Measurements from ENCODE around the gene UBE2B.

Gene UBE2B

GRCh38 chr5:134403951-134404350, 32.6 kb downstream of the UBE2B start:
- H3K27ac ChIP-seq, result no peak overlapping the region

DNA sequence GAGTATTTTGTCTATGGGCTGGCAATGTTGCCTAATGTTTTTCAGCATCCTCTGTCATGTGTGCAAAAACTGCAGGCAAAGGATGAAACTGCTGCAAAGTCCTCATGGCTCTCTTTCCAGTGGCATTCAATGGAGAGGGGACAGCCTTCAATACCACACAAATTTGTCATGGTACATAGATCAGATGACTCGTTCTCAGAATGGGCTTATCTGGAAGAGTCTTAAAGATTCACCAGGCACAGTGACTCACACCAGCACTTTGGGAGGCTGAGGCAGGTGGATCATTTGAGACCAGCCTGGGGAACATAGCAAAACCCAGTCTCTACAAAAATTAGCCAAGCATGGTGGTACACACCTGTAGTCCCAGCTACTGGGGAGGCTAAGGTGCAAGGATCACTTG, 35.0 kb downstream of the UBE2B start:
- TF ChIP-seq, protein P1, sequence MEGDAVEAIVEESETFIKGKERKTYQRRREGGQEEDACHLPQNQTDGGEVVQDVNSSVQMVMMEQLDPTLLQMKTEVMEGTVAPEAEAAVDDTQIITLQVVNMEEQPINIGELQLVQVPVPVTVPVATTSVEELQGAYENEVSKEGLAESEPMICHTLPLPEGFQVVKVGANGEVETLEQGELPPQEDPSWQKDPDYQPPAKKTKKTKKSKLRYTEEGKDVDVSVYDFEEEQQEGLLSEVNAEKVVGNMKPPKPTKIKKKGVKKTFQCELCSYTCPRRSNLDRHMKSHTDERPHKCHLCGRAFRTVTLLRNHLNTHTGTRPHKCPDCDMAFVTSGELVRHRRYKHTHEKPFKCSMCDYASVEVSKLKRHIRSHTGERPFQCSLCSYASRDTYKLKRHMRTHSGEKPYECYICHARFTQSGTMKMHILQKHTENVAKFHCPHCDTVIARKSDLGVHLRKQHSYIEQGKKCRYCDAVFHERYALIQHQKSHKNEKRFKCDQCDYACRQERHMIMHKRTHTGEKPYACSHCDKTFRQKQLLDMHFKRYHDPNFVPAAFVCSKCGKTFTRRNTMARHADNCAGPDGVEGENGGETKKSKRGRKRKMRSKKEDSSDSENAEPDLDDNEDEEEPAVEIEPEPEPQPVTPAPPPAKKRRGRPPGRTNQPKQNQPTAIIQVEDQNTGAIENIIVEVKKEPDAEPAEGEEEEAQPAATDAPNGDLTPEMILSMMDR (IDR thresholded peaks at IDR 0.05), result no peak
- DNase-seq (ENCODE audit: low spot score), result no peak
- Histone ChIP-seq H3K27ac (no peak overlapping the region), H3K4me3 (no peak overlapping the region)

More at GRCh38 chr5:134403951-134404350, 32.6 kb downstream of the UBE2B start:
- TF ChIP-seq, protein P1 (IDR thresholded peaks at IDR 0.05), result no peak
- H3K4me3 ChIP-seq, result no peak overlapping the region
- DNase-seq (ENCODE audit: low spot score), result no peak

DNA sequence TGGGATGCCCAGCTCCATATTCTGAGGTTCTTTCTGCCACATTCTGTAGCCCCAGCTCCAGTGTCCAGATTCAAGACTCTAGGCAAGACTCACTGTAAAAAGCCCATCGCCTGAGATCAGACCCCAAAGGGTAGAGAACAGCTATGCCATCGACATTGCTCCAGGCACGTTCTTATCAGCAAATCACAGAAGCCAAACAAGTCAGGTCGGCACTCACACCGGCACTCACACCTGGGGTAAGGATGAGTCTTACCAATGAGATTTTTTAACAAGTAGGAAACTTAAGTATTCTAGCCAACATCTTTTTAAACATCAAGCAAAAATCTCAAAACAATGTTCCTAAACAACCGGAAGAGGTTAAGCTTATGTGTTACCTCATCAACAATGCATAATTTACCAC, 38.0 kb downstream of the UBE2B start:
- Histone ChIP-seq H3K4me3 (no peak overlapping the region), H3K27ac (no peak overlapping the region)
- TF ChIP-seq, protein P1 (IDR thresholded peaks at IDR 0.05), result no peak
- DNase-seq (ENCODE audit: low spot score), result no peak

DNA sequence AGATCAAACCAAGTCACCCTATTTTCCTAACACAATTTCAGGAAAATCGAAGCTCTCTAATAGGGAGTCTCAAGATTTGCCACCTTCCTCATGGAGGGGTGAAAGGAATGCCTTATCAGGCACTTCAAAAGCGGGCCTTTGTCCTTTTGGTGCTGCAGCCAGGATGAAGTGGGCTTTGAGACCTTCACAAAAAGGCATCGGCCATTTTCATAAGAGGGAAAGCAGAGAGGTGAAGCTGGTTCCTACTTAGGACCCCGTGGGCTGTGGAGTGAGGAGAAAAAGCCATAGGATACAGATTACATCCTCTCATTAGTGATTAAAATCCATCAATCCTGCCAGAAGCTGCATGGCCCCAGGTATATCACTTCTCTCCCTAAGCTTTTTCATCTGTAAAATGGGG, 39.5 kb downstream of the UBE2B start:
- DNase-seq (ENCODE audit: low spot score), result no peak
- Histone ChIP-seq H3K4me3 (peak overlapping the region; percentile 100), H3K27ac (no peak overlapping the region)
- TF ChIP-seq, protein P1 (IDR thresholded peaks at IDR 0.05), result no peak

DNA sequence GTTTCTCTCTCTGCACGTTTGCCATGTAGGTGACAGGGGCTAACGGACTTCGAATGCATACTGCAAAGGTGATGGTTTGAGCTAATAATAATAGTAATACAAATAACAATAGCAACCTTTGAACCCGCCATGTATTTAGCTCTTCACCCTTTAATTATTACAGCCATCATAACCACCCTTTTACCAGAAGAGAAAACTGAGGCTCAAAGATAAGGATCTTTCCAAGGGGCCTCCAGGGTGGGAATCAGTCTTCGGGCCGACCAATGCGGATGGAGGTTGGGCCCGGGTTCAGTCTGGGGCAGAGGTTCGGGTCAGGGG, 39.8 kb downstream of the UBE2B start:
- peak overlapping the region in 1 of 2 donors; percentile 87 for H3K27ac ChIP-seq

DNA sequence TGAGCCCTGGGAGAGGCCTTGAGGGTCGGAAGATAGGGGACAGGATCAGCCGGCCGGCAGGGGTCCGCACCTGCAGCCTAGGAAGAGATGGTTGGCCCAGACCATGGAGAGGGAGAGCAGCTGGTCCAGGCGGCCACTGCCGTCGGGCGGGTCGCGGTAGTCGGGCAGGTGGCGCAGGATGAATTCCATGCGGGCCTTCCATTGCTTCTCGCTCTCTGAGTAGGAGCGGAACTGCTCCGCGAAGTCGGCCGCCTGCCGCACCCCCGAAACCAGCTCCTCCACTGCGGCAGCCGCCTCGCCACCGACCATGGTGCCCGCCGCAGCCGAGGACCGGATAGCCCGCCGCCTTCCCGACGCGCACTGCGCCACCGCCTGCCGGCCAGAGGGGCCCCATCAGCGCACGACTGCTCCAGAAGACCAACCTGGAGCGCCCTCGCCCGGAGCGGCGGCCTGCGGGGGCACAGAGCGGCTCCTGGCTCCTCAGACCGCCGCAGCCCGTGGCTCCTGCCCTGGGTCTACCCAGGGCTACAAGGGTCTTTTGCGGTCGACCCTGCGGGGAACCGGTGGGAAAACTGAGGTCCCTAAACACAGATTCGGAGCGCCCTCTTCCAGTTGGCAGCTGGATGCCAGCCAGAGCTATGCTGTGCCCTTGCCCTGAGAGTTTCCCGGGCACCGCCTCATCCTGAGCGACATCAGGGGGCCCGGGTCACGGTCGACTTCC, 40.3 kb downstream of the UBE2B start, which contains the start of gene CDKN2AIPNL:
Gene CDKN2AIPNL, minus strand, starts transcription at position 336 of the 721 bp plus-strand sequence. Its CDS starts 27 bp downstream, at position 309.
- Histone ChIP-seq H3K27ac (peak within 1 kb of the TSS; percentile 65 to 87), H3K4me3 (peak within 1 kb of the TSS; percentile 100)
- TF ChIP-seq, protein P1 (IDR thresholded peaks at IDR 0.05), result peak; percentile 70
- DNase-seq (ENCODE audit: low spot score), result peak; percentile 92

More for the DNA sequence above, 39.8 kb downstream of the UBE2B start:
- TF ChIP-seq, protein P1 (IDR thresholded peaks at IDR 0.05), result no peak
- H3K4me3 ChIP-seq, result peak overlapping the region; percentile 100
- no peak for DNase-seq (ENCODE audit: low spot score)

GRCh38 chr5:134413046-134413445, 41.7 kb downstream of the UBE2B start:
- DNase-seq (ENCODE audit: low spot score), result no peak
- TF ChIP-seq, protein P1 (IDR thresholded peaks at IDR 0.05), result no peak
- Histone ChIP-seq H3K27ac (no peak overlapping the region), H3K4me3 (no peak overlapping the region)

Data from coronary artery (tissue), 2 donors.